B cell (primary cell): ENCODE data around the gene HNRNPK. TPM values are rescaled to one million over a fixed set of nuclear protein-coding genes. Genes with fewer than 3 reads are reported as not detected.
A peak's percentile ranks its signal among the peaks of the same experiment; 100 is the strongest.

Source experiments
- ATAC-seq: fragments of 200-7000 bp; cut with Tn5 transposase; one replicate; pipeline ENCODE4 v1.10.0; 2021; ENCODE audit warnings: low read depth, mild to moderate bottlenecking, moderate number of reproducible peaks, moderate library complexity
- CTCF ChIA-PET: fragments of 350-600 bp; sonication (Branson Sonifier 250); formaldehyde crosslinking; loops from one replicate; lab custom pipeline; 2021; ENCODE audit warnings: antibody characterized with exemption, inconsistent platforms; lab: Charles Lee
- POLR2A ChIA-PET: fragments of 350-600 bp; sonication (Branson Sonifier 250); formaldehyde crosslinking; loops from one replicate; lab custom pipeline; 2021; ENCODE audit warnings: antibody characterized with exemption; lab: Charles Lee
- DNase-seq: peaks from one replicate; pipeline ENCODE4 v3.0.0; 2013
- H2AFZ ChIP-seq: 2 replicates; pipeline ENCODE4 v1.6.1; 2012; ENCODE audit warnings: mild to moderate bottlenecking, low read depth, low read length; ENCODE audit not compliant: insufficient read depth, poor library complexity, severe bottlenecking
- H3K27ac ChIP-seq, 2 donors: 1 replicate in 1 of 2; 2 replicates in 1 of 2; pipeline ENCODE4 v1.5.1; 2012 to 2013; ENCODE audit warnings: low read length in 2 of 2, mild to moderate bottlenecking in 2 of 2, moderate library complexity in 1 of 2
- H3K27me3 ChIP-seq, 4 experiments: fragments of 200-600 bp in 1 of 4; sonication (generic) in 1 of 4; replicated peaks in 1 of 4; 1 replicate in 2 of 4; 2 replicates in 2 of 4; pipeline versions ENCODE4 v1.6.1 to v1.7.0; 2013 to 2016; ENCODE audit warnings: low read length in 3 of 4, mild to moderate bottlenecking in 2 of 4, mixed read lengths in 1 of 4, moderate library complexity in 1 of 4; ENCODE audit not compliant: insufficient read depth in 4 of 4, control insufficient read depth in 3 of 4; ENCODE audit errors: control extremely low read depth in 1 of 4
- H3K36me3 ChIP-seq, 2 experiments: replicated peaks in 1 of 2; 1 replicate in 1 of 2; 2 replicates in 1 of 2; pipeline versions ENCODE4 v1.6.1 to v1.7.1; 2013; ENCODE audit warnings: low read length in 1 of 2; ENCODE audit not compliant: insufficient read depth in 2 of 2, control insufficient read depth in 1 of 2; ENCODE audit errors: control extremely low read depth in 1 of 2, extremely low read depth in 1 of 2
- H3K4me1 ChIP-seq, 2 donors: fragments of 200-600 bp in 1 of 2; sonication (generic) in 1 of 2; 1 replicate in 1 of 2; 2 replicates in 1 of 2; pipeline versions ENCODE4 v1.5.1 to v1.6.1; 2013 to 2017; ENCODE audit warnings: low read length in 2 of 2; ENCODE audit not compliant: control insufficient read depth in 2 of 2, insufficient read depth in 2 of 2
- H3K4me2 ChIP-seq: replicated peaks from 2 replicates; pipeline ENCODE3; 2012; ENCODE audit warnings: mild to moderate bottlenecking, low read depth, low read length; ENCODE audit not compliant: poor library complexity, severe bottlenecking
- H3K4me3 ChIP-seq, 5 experiments: fragments of 200-600 bp in 1 of 5; sonication (generic) in 1 of 5; 1 replicate in 3 of 5; 2 replicates in 2 of 5; pipeline versions ENCODE4 v1.5.1 to v1.7.0; 2011 to 2016; ENCODE audit warnings: low read length in 4 of 5, mild to moderate bottlenecking in 4 of 5, low read depth in 2 of 5, control low read depth in 1 of 5, moderate library complexity in 1 of 5; ENCODE audit not compliant: insufficient read depth in 1 of 5; ENCODE audit errors: control extremely low read depth in 1 of 5, extremely low read depth in 1 of 5
- H3K79me2 ChIP-seq: fragments of 200-600 bp; sonication (generic); one replicate; pipeline ENCODE4 v1.6.0; 2016; ENCODE audit warnings: low read length; ENCODE audit not compliant: control insufficient read depth, insufficient read depth
- H3K9ac ChIP-seq: fragments of 200-600 bp; sonication (generic); 2 replicates; pipeline ENCODE4 v1.6.1; 2017; ENCODE audit warnings: mild to moderate bottlenecking, low read length, moderate library complexity
- H3K9me3 ChIP-seq, 3 donors: one replicate each; pipeline versions ENCODE4 v1.6.1 to v1.7.1; 2013; ENCODE audit warnings: low read length in 2 of 3; ENCODE audit not compliant: control insufficient read depth in 2 of 3, insufficient read depth in 1 of 3; ENCODE audit errors: control extremely low read depth in 1 of 3
- H4K20me1 ChIP-seq: 2 replicates; pipeline ENCODE4 v1.6.0; 2012; ENCODE audit warnings: mild to moderate bottlenecking, low read length; ENCODE audit not compliant: insufficient read depth, control insufficient read depth, poor library complexity, severe bottlenecking
- H3K27ac Mint-ChIP-seq: one replicate; pipeline ENCODE4 v1.8.0; 2021; ENCODE audit warnings: mixed read lengths
- H3K27me3 Mint-ChIP-seq: one replicate; pipeline ENCODE4 v1.8.0; 2021; ENCODE audit warnings: mixed read lengths
- H3K4me1 Mint-ChIP-seq: one replicate; pipeline ENCODE4 v1.8.0; 2021; ENCODE audit warnings: mixed read lengths
- H3K4me3 Mint-ChIP-seq: one replicate; pipeline ENCODE4 v1.8.0; 2021; ENCODE audit warnings: mixed read lengths
- H3K9me3 Mint-ChIP-seq: one replicate; pipeline ENCODE4 v1.8.0; 2022; ENCODE audit warnings: mixed read lengths; ENCODE audit not compliant: insufficient read depth
- EZH2 ChIP-seq: IDR thresholded peaks from 2 replicates; pipeline ENCODE4 v1.6.1; 2012; ENCODE audit warnings: borderline replicate concordance, low read depth, mild to moderate bottlenecking, moderate library complexity, low read length; ENCODE audit not compliant: insufficient read depth, poor library complexity, severe bottlenecking
- WGBS: methylation state at CpG from one replicate; pipeline ENCODE4 v1.1.5; 2013; ENCODE audit warnings: missing lambda C conversion rate; ENCODE audit not compliant: insufficient coverage; 5-methylcytosine and 5-hydroxymethylcytosine counted together
- intact Hi-C: fragments of 100-400 bp; cut with micrococcal nuclease; formaldehyde crosslinking; loops from one replicate; pipeline ENCODE4 v1.10.0; 2022
- polyA plus RNA-seq: library from polyadenylated mRNA; depleted of rRNA; stranded (reverse); fragments of >200 nt; gene quantifications from 2 replicates; pipeline ENCODE4 v1.2.3, GENCODE V29; 2012
- total RNA-seq, 2 donors: library from RNA; stranded (reverse); fragments of 120-200 nt in 1 of 2; gene quantifications; 1 replicate in 1 of 2; 2 replicates in 1 of 2; pipeline versions ENCODE4 v1.2.3 to v1.2.4, GENCODE V29; 2013 to 2022
- TF ChIP-seq, protein P1 (sequence below): fragments of 200-600 bp; IDR thresholded peaks from one replicate; pipeline ENCODE4 v1.8.0; 2022; ENCODE audit warnings: antibody characterized with exemption, mild to moderate bottlenecking

Gene HNRNPK
- total and polyA plus RNA-seq, 2 donors (not counting 1 experiment from before 2014, with no cell fraction given), result 210 to 524 TPM

DNA sequence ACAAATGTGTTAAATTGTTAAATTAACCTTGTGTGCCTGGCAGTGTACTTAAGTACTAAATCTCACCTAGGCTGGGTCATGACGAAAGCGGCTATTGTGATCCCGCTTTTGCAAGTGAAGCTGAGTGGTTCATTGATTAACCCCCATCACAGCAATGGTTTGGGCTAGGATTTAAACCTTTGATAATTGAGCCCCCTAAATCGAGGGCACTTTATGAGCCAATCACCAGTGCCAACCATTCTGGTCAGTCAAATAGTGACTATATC lies 22.8 kb downstream of the HNRNPK start:
- Histone ChIP-seq H3K36me3 (no peaks in the 10 kb centered on the region), H2AFZ (peak overlapping the region; percentile 95), H3K27me3 (no peaks in the 10 kb centered on the region), H3K9ac (peak overlapping the region; percentile 72), H3K9me3 (no peaks in the 10 kb centered on the region), H3K79me2 (no peaks in the 10 kb centered on the region), H3K4me1 (peaks cover 8 to 11% of the 10 kb centered on the region in 2 donors), H3K4me3 (peak overlapping the region in 4 of 5 experiments; percentile 81 to 96 (median 88)), H3K4me2 (peak overlapping the region; percentile 81), H3K27ac (peak overlapping the region in 1 of 2 donors; percentile 72), H4K20me1 (no peaks in the 10 kb centered on the region)
- intact Hi-C loops, result no loop called here
- ChIA-PET POLR2A (interaction anchor here (0.8 to 2.3 kb wide), 2 partner anchors 23 to 337 kb away, joined by 3 to 20 read pairs; partner anchors contain the start of genes HNRNPK and RMI1), CTCF (no interaction called here)
- Mint-ChIP-seq H3K27me3 (no peaks in the 10 kb centered on the region), H3K27ac (peak overlapping the region; percentile 91), H3K9me3 (no peaks in the 10 kb centered on the region), H3K4me1 (peaks cover 18% of the 10 kb centered on the region), H3K4me3 (peak overlapping the region; percentile 90)
- TF ChIP-seq, protein P1, sequence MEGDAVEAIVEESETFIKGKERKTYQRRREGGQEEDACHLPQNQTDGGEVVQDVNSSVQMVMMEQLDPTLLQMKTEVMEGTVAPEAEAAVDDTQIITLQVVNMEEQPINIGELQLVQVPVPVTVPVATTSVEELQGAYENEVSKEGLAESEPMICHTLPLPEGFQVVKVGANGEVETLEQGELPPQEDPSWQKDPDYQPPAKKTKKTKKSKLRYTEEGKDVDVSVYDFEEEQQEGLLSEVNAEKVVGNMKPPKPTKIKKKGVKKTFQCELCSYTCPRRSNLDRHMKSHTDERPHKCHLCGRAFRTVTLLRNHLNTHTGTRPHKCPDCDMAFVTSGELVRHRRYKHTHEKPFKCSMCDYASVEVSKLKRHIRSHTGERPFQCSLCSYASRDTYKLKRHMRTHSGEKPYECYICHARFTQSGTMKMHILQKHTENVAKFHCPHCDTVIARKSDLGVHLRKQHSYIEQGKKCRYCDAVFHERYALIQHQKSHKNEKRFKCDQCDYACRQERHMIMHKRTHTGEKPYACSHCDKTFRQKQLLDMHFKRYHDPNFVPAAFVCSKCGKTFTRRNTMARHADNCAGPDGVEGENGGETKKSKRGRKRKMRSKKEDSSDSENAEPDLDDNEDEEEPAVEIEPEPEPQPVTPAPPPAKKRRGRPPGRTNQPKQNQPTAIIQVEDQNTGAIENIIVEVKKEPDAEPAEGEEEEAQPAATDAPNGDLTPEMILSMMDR, result no peak
- TF ChIP-seq EZH2, result no peak
- WGBS, result no CpG with 5 or more reads among the region's 4 CpGs
- no peak for ATAC-seq
- DNase-seq, result peak; percentile 39

DNA sequence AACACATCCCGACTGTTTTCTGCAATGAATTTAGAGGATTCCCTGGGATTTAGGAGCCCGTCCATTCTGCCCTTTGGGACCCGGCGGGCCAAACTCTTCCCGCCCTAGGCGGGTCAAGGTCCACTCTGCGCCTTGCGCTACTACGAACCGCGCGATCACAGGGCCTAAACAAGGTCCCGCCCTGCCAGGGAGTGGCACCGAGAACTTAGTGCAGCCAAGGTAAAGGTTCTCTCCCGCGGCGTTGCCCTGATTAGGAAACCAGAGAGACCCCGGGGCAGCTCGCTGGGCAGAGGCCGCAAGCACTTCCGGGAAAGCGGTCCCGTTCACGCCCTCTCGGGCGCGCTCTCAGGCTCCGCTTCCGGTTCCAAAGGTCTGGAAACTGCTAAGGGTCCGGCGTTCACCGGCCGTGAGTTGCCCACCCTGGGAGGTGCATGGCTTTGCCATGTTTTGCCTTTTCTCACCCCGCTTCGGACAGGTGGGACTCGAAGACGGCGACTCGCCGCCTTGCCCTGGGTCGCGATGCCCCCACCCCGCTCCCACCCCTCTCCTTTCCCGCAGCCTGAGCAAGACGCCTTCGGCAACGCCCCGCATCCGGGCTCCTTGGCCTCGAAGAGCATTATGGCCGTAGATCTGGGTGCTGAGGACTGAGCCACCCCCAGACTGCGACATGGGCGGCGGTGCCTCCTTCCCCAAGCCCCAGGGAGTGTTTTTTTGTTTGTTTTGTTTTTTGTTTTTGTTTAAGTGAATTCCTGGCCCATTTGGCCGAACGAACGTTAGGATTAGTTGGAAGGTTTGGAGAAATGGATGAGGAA lies 23.4 kb downstream of the HNRNPK start:
- CTCF ChIA-PET, result interaction anchor here (1.3 kb wide), 1 partner anchor 22 kb away, joined by 6 read pairs; no protein-coding TSS in a partner anchor
- H4K20me1 ChIP-seq, result no peaks in the 10 kb centered on the region

More for the DNA sequence above, 23.4 kb downstream of the HNRNPK start:
- DNase-seq, result peak; percentile 65
- H2AFZ ChIP-seq, result peak overlapping the region; percentile 95
- intact Hi-C loops, result loop anchor here (1.0 kb wide), 2 partner anchors 24 to 35 kb away; partner anchors contain the start of genes HNRNPK, KIF27 and RMI1
- peaks cover 8 to 11% of the 10 kb centered on the region in 2 donors for H3K4me1 ChIP-seq
- H3K79me2 ChIP-seq, result no peaks in the 10 kb centered on the region
- H3K9ac ChIP-seq, result peak overlapping the region; percentile 72
- peak overlapping the region; percentile 81 for H3K4me2 ChIP-seq
- Mint-ChIP-seq H3K9me3 (no peaks in the 10 kb centered on the region), H3K4me3 (peak overlapping the region; percentile 90), H3K27me3 (no peaks in the 10 kb centered on the region), H3K4me1 (peaks cover 18% of the 10 kb centered on the region), H3K27ac (peak overlapping the region; percentile 91)
- WGBS, result 5% methylated on average over 53 of the region's 57 CpGs
- H3K36me3 ChIP-seq, result no peaks in the 10 kb centered on the region
- peak overlapping the region; percentile 81 to 96 (median 90) for H3K4me3 ChIP-seq
- TF ChIP-seq, protein P1, result no peak
- no peak for TF ChIP-seq EZH2
- ATAC-seq, result peak; percentile 73
- no peaks in the 10 kb centered on the region for H3K27me3 ChIP-seq
- peak overlapping the region; percentile 63 to 72 for H3K27ac ChIP-seq
- no peaks in the 10 kb centered on the region for H3K9me3 ChIP-seq
- POLR2A ChIA-PET, result interaction anchor here (2.3 kb wide), 1 partner anchor 24 kb away, joined by 20 read pairs; the partner anchor contains the start of genes HNRNPK and RMI1
